GM12875 (cell line): ENCODE results near the gene ZNRF3.

Experiments
- H3K4me3 ChIP-seq: one replicate; pipeline ENCODE4 v1.5.1; 2011; ENCODE audit warnings: low read depth, low read length, control low read depth
- CTCF ChIP-seq: IDR thresholded peaks from 2 replicates; pipeline ENCODE4 v1.5.1; 2011; ENCODE audit warnings: low read depth, mild to moderate bottlenecking, control low read depth, inconsistent platforms, low read length, moderate library complexity, borderline replicate concordance; ENCODE audit not compliant: insufficient read depth

Gene ZNRF3

GRCh38 chr22:29087012-29087411, 203.6 kb downstream of the ZNRF3 start:
- H3K4me3 ChIP-seq, result no peak overlapping the region
- no peak for TF ChIP-seq CTCF

DNA sequence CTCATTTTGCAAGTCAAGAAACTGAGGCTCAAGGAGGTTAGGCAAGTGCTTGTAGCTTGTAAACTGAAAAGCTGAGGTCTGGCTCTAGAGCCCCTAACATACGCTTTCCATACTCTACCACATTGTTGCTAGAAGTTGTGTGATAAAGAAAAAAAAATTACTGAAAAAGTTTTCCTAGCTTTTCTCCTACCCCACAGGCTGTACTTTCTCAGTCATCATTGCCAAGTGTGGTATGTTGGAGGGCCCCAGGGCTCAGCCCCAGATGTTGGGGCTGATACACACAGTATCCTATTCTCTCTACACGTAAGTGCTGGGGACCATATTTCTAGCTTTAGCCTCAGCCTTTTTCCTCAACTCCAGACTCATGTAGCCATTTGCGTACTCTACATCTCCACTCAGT, 205.4 kb downstream of the ZNRF3 start:
- TF ChIP-seq CTCF, result no peak
- H3K4me3 ChIP-seq, result no peak overlapping the region

DNA sequence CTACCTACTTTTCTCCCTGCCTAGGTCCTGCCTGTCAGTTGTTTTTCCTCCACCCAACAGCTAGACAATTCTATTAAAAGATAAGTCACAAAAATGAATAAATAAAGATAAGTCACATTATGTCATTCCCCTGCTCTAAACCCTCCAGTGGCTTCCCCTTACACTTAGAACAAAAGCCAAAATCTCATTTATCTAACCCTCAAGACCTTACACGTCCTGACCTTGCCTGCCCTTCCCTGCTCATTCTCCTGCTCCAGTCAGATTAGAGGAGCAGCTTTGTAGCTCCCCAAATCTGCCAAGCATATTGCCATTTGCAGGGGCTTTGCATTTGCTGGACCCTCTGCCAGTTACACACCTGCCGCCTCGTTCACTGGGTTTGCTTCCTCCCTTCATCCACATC, 206.1 kb downstream of the ZNRF3 start:
- H3K4me3 ChIP-seq, result no peak overlapping the region
- TF ChIP-seq CTCF, result no peak

DNA sequence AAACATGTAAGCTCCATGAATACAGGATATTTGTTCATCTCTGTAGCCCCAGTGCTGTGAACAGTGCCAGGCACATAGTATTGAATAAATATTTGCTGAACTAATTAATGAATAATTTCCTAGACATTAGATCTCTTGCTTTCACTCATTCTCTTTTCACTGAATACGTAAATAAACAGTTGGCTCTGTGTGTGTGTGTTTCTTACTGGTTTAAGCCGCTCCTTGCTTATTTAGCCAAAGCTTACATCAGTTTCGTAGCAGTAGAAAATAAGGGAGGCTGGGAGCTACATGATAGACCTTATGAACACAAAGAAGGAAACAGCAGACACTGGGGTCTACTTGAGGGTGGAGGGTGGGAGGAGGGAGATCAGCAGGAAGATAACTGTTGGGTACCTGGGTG, 206.7 kb downstream of the ZNRF3 start:
- no peak overlapping the region for H3K4me3 ChIP-seq
- TF ChIP-seq CTCF, result no peak

- no peak for TF ChIP-seq CTCF
- no peak overlapping the region for H3K4me3 ChIP-seq
Measured at GRCh38 chr22:29092243-29092642, 208.9 kb downstream of the ZNRF3 start.

- TF ChIP-seq CTCF, result no peak
- H3K4me3 ChIP-seq, result no peak overlapping the region
Measured at GRCh38 chr22:29093030-29093429, 209.7 kb downstream of the ZNRF3 start.

- no peak overlapping the region for H3K4me3 ChIP-seq
- TF ChIP-seq CTCF, result no peak
Measured at GRCh38 chr22:29093501-29094300, 210.3 kb downstream of the ZNRF3 start.
